Sigmoid colon (tissue), 4 donors: ENCODE results near the gene CXCR2.

Experiments
- POLR2A ChIP-seq, 2 donors: fragments of 450-650 bp; IDR thresholded peaks; one replicate each; pipeline ENCODE4 v1.6.1; 2016; ENCODE audit warnings: antibody characterized with exemption in 2 of 2, mild to moderate bottlenecking in 2 of 2, moderate library complexity in 2 of 2
- POLR2AphosphoS5 ChIP-seq, 4 donors: sonication (generic); formaldehyde crosslinking; IDR thresholded peaks; one replicate each; pipeline ENCODE4 v1.6.1; 2017; ENCODE audit warnings: antibody characterized with exemption in 4 of 4
- TF ChIP-seq, protein P1 (sequence below), 4 experiments: fragments of 450-650 bp in 3 of 4; fragments of 200-600 bp in 1 of 4; IDR thresholded peaks; one replicate each; pipeline ENCODE4 v1.5.1; 2016 to 2019; ENCODE audit warnings: antibody characterized with exemption in 4 of 4, mild to moderate bottlenecking in 3 of 4, moderate library complexity in 2 of 4

GRCh38 chr2:218130822-218131221 lies 5.0 kb downstream of the CXCR2 start:
- TF ChIP-seq, protein P1, sequence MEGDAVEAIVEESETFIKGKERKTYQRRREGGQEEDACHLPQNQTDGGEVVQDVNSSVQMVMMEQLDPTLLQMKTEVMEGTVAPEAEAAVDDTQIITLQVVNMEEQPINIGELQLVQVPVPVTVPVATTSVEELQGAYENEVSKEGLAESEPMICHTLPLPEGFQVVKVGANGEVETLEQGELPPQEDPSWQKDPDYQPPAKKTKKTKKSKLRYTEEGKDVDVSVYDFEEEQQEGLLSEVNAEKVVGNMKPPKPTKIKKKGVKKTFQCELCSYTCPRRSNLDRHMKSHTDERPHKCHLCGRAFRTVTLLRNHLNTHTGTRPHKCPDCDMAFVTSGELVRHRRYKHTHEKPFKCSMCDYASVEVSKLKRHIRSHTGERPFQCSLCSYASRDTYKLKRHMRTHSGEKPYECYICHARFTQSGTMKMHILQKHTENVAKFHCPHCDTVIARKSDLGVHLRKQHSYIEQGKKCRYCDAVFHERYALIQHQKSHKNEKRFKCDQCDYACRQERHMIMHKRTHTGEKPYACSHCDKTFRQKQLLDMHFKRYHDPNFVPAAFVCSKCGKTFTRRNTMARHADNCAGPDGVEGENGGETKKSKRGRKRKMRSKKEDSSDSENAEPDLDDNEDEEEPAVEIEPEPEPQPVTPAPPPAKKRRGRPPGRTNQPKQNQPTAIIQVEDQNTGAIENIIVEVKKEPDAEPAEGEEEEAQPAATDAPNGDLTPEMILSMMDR (IDR thresholded peaks at IDR 0.05): no peak
- no peak for TF ChIP-seq POLR2AphosphoS5 (IDR thresholded peaks at IDR 0.05)
- TF ChIP-seq POLR2A (IDR thresholded peaks at IDR 0.05): no peak
